Transverse colon (tissue), 4 donors: ENCODE measurements around the gene NPY1R. TPM values are rescaled to one million over a fixed set of nuclear protein-coding genes. Genes with fewer than 3 reads are reported as not detected.
A peak's percentile ranks its signal among the peaks of the same experiment; 100 is the strongest.

ENCODE experiments used
- DNase-seq: peaks from one replicate; pipeline ENCODE4 v3.0.0-alpha.2; 2019
- H3K27ac ChIP-seq, 4 donors: fragments of 200-600 bp; sonication (generic); 2 replicates each; pipeline ENCODE4 v1.5.1; 2016 to 2018; ENCODE audit warnings: inconsistent platforms in 4 of 4
- H3K27me3 ChIP-seq: fragments of 200-600 bp; sonication (generic); 2 replicates; pipeline ENCODE4 v1.5.1; 2017; ENCODE audit warnings: inconsistent platforms
- H3K36me3 ChIP-seq, 4 donors: fragments of 200-600 bp; sonication (generic); 2 replicates each; pipeline ENCODE4 v1.5.1; 2017 to 2019; ENCODE audit warnings: inconsistent platforms in 4 of 4
- H3K4me1 ChIP-seq, 4 donors: fragments of 200-600 bp; sonication (generic); 2 replicates each; pipeline ENCODE4 v1.5.1; 2017 to 2020; ENCODE audit warnings: inconsistent platforms in 4 of 4
- H3K4me3 ChIP-seq, 4 donors: fragments of 200-600 bp; sonication (generic); 1 replicate in 1 of 4; 2 replicates in 3 of 4; pipeline versions ENCODE4 v1.5.1 to v1.6.1; 2017 to 2019; ENCODE audit warnings: inconsistent platforms in 4 of 4
- H3K9me3 ChIP-seq, 2 donors: fragments of 200-600 bp; sonication (generic); 2 replicates each; pipeline ENCODE4 v1.5.1; 2017 to 2019; ENCODE audit warnings: inconsistent platforms in 2 of 2
- CTCF ChIP-seq, 5 experiments: fragments of 200-600 bp in 3 of 5; fragments of 450-650 bp in 2 of 5; sonication (generic) in 3 of 5; IDR thresholded peaks; 1 replicate in 2 of 5; 2 replicates in 3 of 5; pipeline ENCODE4 v1.5.1; 2016 to 2017; ENCODE audit warnings: antibody characterized with exemption in 5 of 5, inconsistent platforms in 3 of 5, mild to moderate bottlenecking in 2 of 5, moderate library complexity in 1 of 5
- EP300 ChIP-seq: sonication (generic); formaldehyde crosslinking; IDR thresholded peaks from one replicate; pipeline ENCODE4 v1.6.1; 2017; ENCODE audit warnings: antibody characterized with exemption, low read depth
- POLR2A ChIP-seq: fragments of 450-650 bp; IDR thresholded peaks from one replicate; pipeline ENCODE4 v1.6.1; 2016; ENCODE audit warnings: antibody characterized with exemption, mild to moderate bottlenecking, moderate library complexity
- POLR2AphosphoS5 ChIP-seq, 3 donors: sonication (generic); formaldehyde crosslinking; IDR thresholded peaks; one replicate each; pipeline ENCODE4 v1.6.1; 2016; ENCODE audit warnings: antibody characterized with exemption in 3 of 3
- WGBS, 2 donors: methylation state at CpG; one replicate each; pipeline ENCODE4 v1.1.5; 2018; ENCODE audit warnings: low coverage in 1 of 2; 5-methylcytosine and 5-hydroxymethylcytosine counted together
- in situ Hi-C, 4 donors: fragments of 200-750 bp; cut with MboI; loops; one replicate each; pipeline versions ENCODE4 v1.15.0 to v1.15.1; 2017; ENCODE audit warnings: low sequenced_read_pairs in 3 of 4, low pct_ligation_motif_present in 1 of 4, low pct_unique_long_range_greater_than_20kb in 1 of 4
- intact Hi-C: fragments of 100-400 bp; cut with DNase I; formaldehyde crosslinking; loops from one replicate; pipeline ENCODE4 v1.15.1; 2023; ENCODE audit warnings: low total_unique reads
- total RNA-seq, 4 donors: library from RNA; depleted of rRNA; stranded (reverse); fragments of >200 nt; gene quantifications; one replicate each; pipeline ENCODE4 v1.1.0, GENCODE V29; 2016

The NPY1R gene
- total RNA-seq = 10 to 100 TPM in 2 of 4 donors, 1 to 10 TPM in 1, under 1 TPM in 1; 0.80 to 19.8 (median 13.7) TPM

- 14 to 18% methylated on average over 9 to 36 of the region's 36 CpGs for WGBS, 2 donors
- Histone ChIP-seq H3K27ac (peak within 1 kb of the TSS in 2 of 4 donors; percentile 31 to 62), H3K4me3 (peak within 1 kb of the TSS; percentile 22 to 57 (median 44)), H3K27me3 (peaks cover 46% of the 10 kb centered on the region), H3K9me3 (no peaks in the 10 kb centered on the region), H3K4me1 (peaks cover 0 to 14% (median 6%) of the 10 kb centered on the region in 4 donors), H3K36me3 (no peaks in the 10 kb centered on the region)
- TF ChIP-seq EP300 = no peak
- TF ChIP-seq CTCF (IDR thresholded peaks at IDR 0.05) = peak; percentile 54 to 77 (median 69)
- in situ Hi-C loops (loop anchor here in 3 of 4 donors (10.0 to 25.0 kb wide), 3 partner anchors 218 to 820 kb away; no protein-coding TSS in a partner anchor), intact Hi-C loops (loop anchor here (5.0 kb wide), 1 partner anchor 835 kb away; no protein-coding TSS in a partner anchor)
- peak; percentile 75 for DNase-seq
Measured at GRCh38 chr4:163332526-163333406, at the start of gene NPY1R. Gene NPY1R (minus strand): TSS chr4:163332596. CDS start chr4:163326554, 6,042 bp downstream.

GRCh38 chr4:163380703-163381102 is 48.3 kb upstream of the NPY1R start:
- H3K4me3 ChIP-seq = no peak overlapping the region
- H3K27ac ChIP-seq = peak overlapping the region in 3 of 4 donors; percentile 31 to 70 (median 54)
- intact Hi-C loops = no loop called here
- peaks cover 0 to 11% (median 3%) of the 10 kb centered on the region in 4 donors for H3K4me1 ChIP-seq
- no peak for TF ChIP-seq POLR2A
- TF ChIP-seq POLR2AphosphoS5 (IDR thresholded peaks at IDR 0.05) = no peak
- no peak for TF ChIP-seq CTCF (IDR thresholded peaks at IDR 0.05)
- no peak for TF ChIP-seq EP300
- 31 to 43% methylated on average over 5 of the region's 5 CpGs for WGBS, 2 donors
- H3K27me3 ChIP-seq = no peaks in the 10 kb centered on the region
- in situ Hi-C loops = no loop called here
- H3K36me3 ChIP-seq = no peaks in the 10 kb centered on the region
- no peaks in the 10 kb centered on the region for H3K9me3 ChIP-seq
- peak; percentile 37 for DNase-seq

- H3K36me3 ChIP-seq = no peaks in the 10 kb centered on the region
Measured at GRCh38 chr4:163378661-163379060, 46.3 kb upstream of the NPY1R start.

More at GRCh38 chr4:163378661-163379060, 46.3 kb upstream of the NPY1R start:
- H3K9me3 ChIP-seq = no peaks in the 10 kb centered on the region
- intact Hi-C loops (no loop called here), in situ Hi-C loops (no loop called here)
- H3K4me1 ChIP-seq = peaks cover 0 to 18% (median 7%) of the 10 kb centered on the region in 4 donors
- no peak overlapping the region for H3K4me3 ChIP-seq
- no peak for DNase-seq
- TF ChIP-seq CTCF (IDR thresholded peaks at IDR 0.05) = no peak
- no peak for TF ChIP-seq POLR2A
- no peak for TF ChIP-seq POLR2AphosphoS5 (IDR thresholded peaks at IDR 0.05)
- TF ChIP-seq EP300 = no peak
- H3K27me3 ChIP-seq = no peaks in the 10 kb centered on the region
- H3K27ac ChIP-seq = no peak overlapping the region
